SH-SY5Y (cell line): Measurements from ENCODE around the gene BAG3.

ENCODE experiments used
- GATA2 ChIP-seq: IDR thresholded peaks from 2 replicates; pipeline ENCODE4 v1.6.1; 2011; ENCODE audit warnings: mild to moderate bottlenecking, low read depth, low read length
- GATA3 ChIP-seq: IDR thresholded peaks from 2 replicates; pipeline ENCODE4 v1.6.1; 2011; ENCODE audit warnings: low read depth, mild to moderate bottlenecking, low read length, moderate library complexity

GRCh38 chr10:119650062-119650461 lies 1.1 kb upstream of the BAG3 start:
- no peak for TF ChIP-seq GATA3
- no peak for TF ChIP-seq GATA2
